ENCODE results near the gene DES. TPM values are rescaled to one million over a fixed set of nuclear protein-coding genes. Genes with fewer than 3 reads are reported as not detected.
A peak's percentile ranks its signal among the peaks of the same experiment; 100 is the strongest.

The DES gene
- total RNA-seq, 2 experiments from 2014 or later = not detected

- Mint-ChIP-seq H3K27me3 (peaks cover 19% of the 10 kb centered on the region), H3K9me3 (ENCODE audit: low read depth) (no peaks in the 10 kb centered on the region), H3K4me3 (no peak overlapping the region), H3K27ac (no peak overlapping the region), H3K36me3 (no peaks in the 10 kb centered on the region), H3K4me1 (no peaks in the 10 kb centered on the region)
- CTCF ChIA-PET = interaction anchor here (1.0 to 2.7 kb wide), 7 partner anchors 19 to 100 kb away, joined by 3 to 10 read pairs (median 5); no protein-coding TSS in a partner anchor
- ATAC-seq = no peak
- no peak for DNase-seq
Measured at GRCh38 chr2:219429958-219430606, 11.9 kb downstream of the DES start.

- Mint-ChIP-seq H3K4me1 (no peaks in the 10 kb centered on the region), H3K4me3 (no peak overlapping the region)
- CTCF ChIA-PET = interaction anchor here (1.0 to 2.7 kb wide), 6 partner anchors 23 to 99 kb away, joined by 3 to 10 read pairs (median 5); no protein-coding TSS in a partner anchor
Measured at GRCh38 chr2:219430633-219431615, 12.7 kb downstream of the DES start.

GRCh38 chr2:219433666-219434467 lies 15.7 kb downstream of the DES start:
- ATAC-seq = peak; percentile 36

More at GRCh38 chr2:219430633-219431615, 12.7 kb downstream of the DES start:
- H3K27ac Mint-ChIP-seq = no peak overlapping the region
- peaks cover 27% of the 10 kb centered on the region for H3K27me3 Mint-ChIP-seq
- H3K36me3 Mint-ChIP-seq = no peaks in the 10 kb centered on the region
- ATAC-seq (no peak), DNase-seq (no peak)
- H3K9me3 Mint-ChIP-seq (ENCODE audit: low read depth) = no peaks in the 10 kb centered on the region

GRCh38 chr2:219434468-219434717 lies 16.2 kb downstream of the DES start:
- CTCF ChIA-PET = interaction anchor here (0.9 to 1.4 kb wide), 6 partner anchors 16 to 93 kb away, joined by 3 to 6 read pairs (median 3); partner anchors contain the start of genes DES and DNPEP
- H3K4me1 Mint-ChIP-seq = no peaks in the 10 kb centered on the region
- H3K9me3 Mint-ChIP-seq (ENCODE audit: low read depth) = no peaks in the 10 kb centered on the region
- H3K27me3 Mint-ChIP-seq = peaks cover 29% of the 10 kb centered on the region
- no peak overlapping the region for H3K4me3 Mint-ChIP-seq
- H3K36me3 Mint-ChIP-seq = no peaks in the 10 kb centered on the region
- no peak overlapping the region for H3K27ac Mint-ChIP-seq
- ATAC-seq (no peak), DNase-seq (no peak)

More at GRCh38 chr2:219433666-219434467, 15.7 kb downstream of the DES start:
- H3K9me3 Mint-ChIP-seq (ENCODE audit: low read depth) = no peaks in the 10 kb centered on the region
- no peaks in the 10 kb centered on the region for H3K4me1 Mint-ChIP-seq
- H3K27ac Mint-ChIP-seq = no peak overlapping the region
- CTCF ChIA-PET = interaction anchor here (0.6 to 1.4 kb wide), 8 partner anchors 15 to 94 kb away, joined by 3 to 6 read pairs (median 3); partner anchors contain the start of genes DES and DNPEP
- no peaks in the 10 kb centered on the region for H3K36me3 Mint-ChIP-seq
- H3K27me3 Mint-ChIP-seq = peaks cover 29% of the 10 kb centered on the region
- DNase-seq = no peak
- H3K4me3 Mint-ChIP-seq = no peak overlapping the region

- H3K27me3 Mint-ChIP-seq = peaks cover 29% of the 10 kb centered on the region
- ATAC-seq = no peak
- no peaks in the 10 kb centered on the region for H3K4me1 Mint-ChIP-seq
Measured at GRCh38 chr2:219434718-219435525, 16.7 kb downstream of the DES start, which contains the start of gene SPEG. SPEG (plus strand) TSS chr2:219434843; CDS start chr2:219434978, 135 bp downstream.

DNA sequence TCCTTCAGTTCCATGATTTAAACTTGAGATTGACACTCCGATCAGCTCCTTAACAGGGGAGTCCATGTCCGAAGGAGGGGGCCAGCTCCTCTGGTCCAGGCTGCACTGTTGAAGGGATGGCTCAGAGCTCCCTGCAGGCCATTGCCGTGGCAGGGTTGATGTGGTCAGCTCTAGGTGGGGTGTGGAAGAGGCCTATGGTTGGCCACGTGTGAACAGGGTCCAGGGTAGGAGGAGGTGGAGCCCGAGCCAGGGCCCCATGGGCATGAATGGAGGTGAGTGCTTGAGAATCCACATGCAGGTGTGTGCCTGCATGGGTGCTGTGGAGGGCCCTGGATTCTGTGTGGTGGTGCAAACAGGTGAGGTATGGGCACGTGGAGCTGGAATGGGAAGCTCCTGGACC lies 17.5 kb downstream of the DES start:
- Mint-ChIP-seq H3K4me1 (no peaks in the 10 kb centered on the region), H3K36me3 (no peaks in the 10 kb centered on the region), H3K27ac (no peak overlapping the region), H3K4me3 (no peak overlapping the region), H3K27me3 (peaks cover 34% of the 10 kb centered on the region), H3K9me3 (ENCODE audit: low read depth) (no peaks in the 10 kb centered on the region)
- DNase-seq (no peak), ATAC-seq (no peak)
- CTCF ChIA-PET = interaction anchor here (1.2 kb wide), 1 partner anchor 32 kb away, joined by 8 read pairs; no protein-coding TSS in a partner anchor

More at GRCh38 chr2:219434718-219435525, 16.7 kb downstream of the DES start, which contains the start of gene SPEG:
- no peaks in the 10 kb centered on the region for H3K9me3 Mint-ChIP-seq (ENCODE audit: low read depth)
- no peaks in the 10 kb centered on the region for H3K36me3 Mint-ChIP-seq
- DNase-seq = no peak
- CTCF ChIA-PET = interaction anchor here (0.9 to 1.4 kb wide), 3 partner anchors 32 to 62 kb away, joined by 3 to 8 read pairs (median 3); no protein-coding TSS in a partner anchor
- no peak within 1 kb of the TSS for H3K4me3 Mint-ChIP-seq
- no peak within 1 kb of the TSS for H3K27ac Mint-ChIP-seq

- Mint-ChIP-seq H3K4me1 (no peaks in the 10 kb centered on the region), H3K4me3 (no peak overlapping the region), H3K27me3 (peaks cover 38% of the 10 kb centered on the region), H3K36me3 (no peaks in the 10 kb centered on the region), H3K9me3 (ENCODE audit: low read depth) (no peaks in the 10 kb centered on the region), H3K27ac (no peak overlapping the region)
- ATAC-seq = no peak
- CTCF ChIA-PET = no interaction called here
- DNase-seq = no peak
Measured at GRCh38 chr2:219436491-219436890, 18.3 kb downstream of the DES start.

- peaks cover 39% of the 10 kb centered on the region for H3K27me3 Mint-ChIP-seq
- ATAC-seq (no peak), DNase-seq (no peak)
- no peak overlapping the region for H3K27ac Mint-ChIP-seq
- CTCF ChIA-PET = no interaction called here
- no peaks in the 10 kb centered on the region for H3K36me3 Mint-ChIP-seq
- no peaks in the 10 kb centered on the region for H3K4me1 Mint-ChIP-seq
- no peaks in the 10 kb centered on the region for H3K9me3 Mint-ChIP-seq (ENCODE audit: low read depth)
- no peak overlapping the region for H3K4me3 Mint-ChIP-seq
Measured at GRCh38 chr2:219437141-219437540, 19.0 kb downstream of the DES start.

DNA sequence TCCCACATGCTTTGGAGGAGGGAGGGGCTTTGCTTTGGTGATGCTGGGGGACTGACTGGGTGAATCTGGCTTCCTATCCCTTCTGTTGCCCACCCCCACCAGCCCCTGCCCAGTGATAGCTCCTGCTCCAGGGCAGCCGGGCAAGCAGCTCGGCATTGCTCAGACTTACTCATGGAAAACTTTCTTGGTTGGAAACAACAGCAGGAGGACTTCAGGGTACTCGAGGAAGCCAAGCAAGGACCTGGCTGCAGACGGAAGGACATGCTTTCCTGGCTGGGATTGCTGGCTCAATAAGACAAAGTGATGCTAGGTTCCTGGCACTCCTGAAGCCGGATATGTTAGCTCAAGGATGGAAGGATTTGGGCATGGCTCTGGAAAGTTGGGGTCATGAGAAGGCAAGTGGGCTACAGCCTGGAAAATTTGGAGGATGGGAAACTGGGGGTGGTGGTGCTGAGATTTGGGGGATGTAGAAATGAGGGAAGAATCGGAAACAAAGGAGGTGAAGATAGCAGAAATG lies 19.6 kb downstream of the DES start:
- Mint-ChIP-seq H3K4me1 (peaks cover 2% of the 10 kb centered on the region), H3K27ac (no peak overlapping the region), H3K36me3 (no peaks in the 10 kb centered on the region), H3K9me3 (ENCODE audit: low read depth) (no peaks in the 10 kb centered on the region), H3K27me3 (peaks cover 43% of the 10 kb centered on the region), H3K4me3 (no peak overlapping the region)
- no peak for DNase-seq
- ATAC-seq = no peak
- CTCF ChIA-PET = interaction anchor here (1.7 kb wide), 1 partner anchor 20 kb away, joined by 8 read pairs; no protein-coding TSS in a partner anchor

DNA sequence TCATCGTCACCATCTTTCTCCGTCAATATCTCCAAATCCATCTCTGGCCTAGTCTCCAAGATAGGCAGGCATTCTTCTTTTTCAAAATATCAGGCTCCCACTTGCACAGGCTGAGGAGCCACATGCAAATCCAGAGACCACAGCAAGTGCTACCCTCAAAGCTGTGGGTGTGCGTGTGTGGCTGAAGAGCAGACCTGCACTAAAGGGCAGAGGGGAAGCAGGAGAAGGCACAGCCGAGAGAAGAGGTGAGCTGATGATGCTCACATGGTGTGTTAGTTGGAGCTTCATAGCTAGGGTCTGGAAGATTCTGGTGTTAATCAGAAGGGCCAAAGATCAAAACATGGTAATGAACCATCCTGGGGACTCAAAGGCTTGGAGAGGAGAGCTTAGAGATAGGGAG lies 20.3 kb downstream of the DES start:
- CTCF ChIA-PET = interaction anchor here (0.5 to 1.7 kb wide), 2 partner anchors 20 to 1180 kb away, joined by 4 to 8 read pairs; no protein-coding TSS in a partner anchor
- H3K4me3 Mint-ChIP-seq = no peak overlapping the region
- H3K27ac Mint-ChIP-seq = no peak overlapping the region
- H3K9me3 Mint-ChIP-seq (ENCODE audit: low read depth) = no peaks in the 10 kb centered on the region
- ATAC-seq = no peak
- peaks cover 46% of the 10 kb centered on the region for H3K27me3 Mint-ChIP-seq
- DNase-seq = no peak
- peaks cover 2% of the 10 kb centered on the region for H3K4me1 Mint-ChIP-seq
- H3K36me3 Mint-ChIP-seq = no peaks in the 10 kb centered on the region

- Mint-ChIP-seq H3K4me3 (no peak overlapping the region), H3K9me3 (ENCODE audit: low read depth) (no peaks in the 10 kb centered on the region), H3K36me3 (no peaks in the 10 kb centered on the region), H3K27ac (no peak overlapping the region), H3K27me3 (peaks cover 43% of the 10 kb centered on the region), H3K4me1 (peaks cover 2% of the 10 kb centered on the region)
- no peak for DNase-seq
- CTCF ChIA-PET = interaction anchor here (1.7 kb wide), 1 partner anchor 19 kb away, joined by 8 read pairs; no protein-coding TSS in a partner anchor
- no peak for ATAC-seq
Measured at GRCh38 chr2:219439506-219439905, 21.3 kb downstream of the DES start.

Measured in activated CD8-positive, alpha-beta memory T cell treated with anti-CD3 and anti-CD28 coated beads, Interleukin-2, amount 10 ng/mL, durations not matched to agents 7 days and 5 days (primary cell).